Brain microvascular endothelial cell (primary cell): Measurements from ENCODE around the gene NPFFR2.
"Not testable (repeated sequence)": the region's sequence is repeated elsewhere in the genome, so short reads cannot be mapped to it uniquely, and the experiment has no call there.

Experiments
- DNase-seq: peaks from one replicate; pipeline ENCODE4 v3.0.0-alpha.2; 2020
- H3K27ac ChIP-seq: fragments of 250-450 bp; sonication (Bioruptor Pico); 2 replicates; pipeline ENCODE4 v1.5.1; 2020; ENCODE audit warnings: mild to moderate bottlenecking, moderate library complexity
- H3K27me3 ChIP-seq: fragments of 250-450 bp; sonication (Bioruptor Pico); replicated peaks from 2 replicates; pipeline ENCODE4 v1.5.1; 2020; ENCODE audit warnings: mild to moderate bottlenecking
- H3K36me3 ChIP-seq: fragments of 250-450 bp; sonication (Bioruptor Pico); replicated peaks from 2 replicates; pipeline ENCODE4 v1.5.1; 2020; ENCODE audit warnings: mild to moderate bottlenecking
- H3K4me3 ChIP-seq: 2 replicates; pipeline ENCODE4 v1.5.1; 2011; ENCODE audit warnings: low read depth, mild to moderate bottlenecking, control low read depth, low read length, moderate library complexity
- CTCF ChIP-seq: IDR thresholded peaks from 2 replicates; pipeline ENCODE4 v1.5.1; 2011; ENCODE audit warnings: low read depth, mild to moderate bottlenecking, moderate library complexity, low read length, control low read depth, inconsistent platforms; ENCODE audit errors: missing control alignments
- in situ Hi-C: cut with HindIII; loops from 2 replicates; pipeline ENCODE4 v1.10.0; 2017; ENCODE audit warnings: low sequenced_read_pairs, low pct_ligation_motif_present

Gene NPFFR2

GRCh38 chr4:72144241-72144640 is 112.4 kb downstream of the NPFFR2 start:
- no peaks in the 10 kb centered on the region for H3K36me3 ChIP-seq
- in situ Hi-C loops: no loop called here
- H3K4me3 ChIP-seq: no peak overlapping the region
- no peaks in the 10 kb centered on the region for H3K27me3 ChIP-seq
- no peak for TF ChIP-seq CTCF
- DNase-seq: no peak
- no peak overlapping the region for H3K27ac ChIP-seq

- no peak for TF ChIP-seq CTCF
- in situ Hi-C loops: no loop called here
- no peak overlapping the region for H3K4me3 ChIP-seq
Observed at GRCh38 chr4:72152731-72153130, 120.9 kb downstream of the NPFFR2 start.

GRCh38 chr4:72153634-72154033 is 121.8 kb downstream of the NPFFR2 start:
- in situ Hi-C loops, DNase-seq, H3K36me3 ChIP-seq, H3K4me3 ChIP-seq, H3K27me3 ChIP-seq, H3K27ac ChIP-seq: not testable (repeated sequence)

More at GRCh38 chr4:72152731-72153130, 120.9 kb downstream of the NPFFR2 start:
- Histone ChIP-seq H3K27me3 (no peaks in the 10 kb centered on the region), H3K27ac (no peak overlapping the region), H3K36me3 (no peaks in the 10 kb centered on the region)
- no peak for DNase-seq

GRCh38 chr4:72169285-72169684 is 137.5 kb downstream of the NPFFR2 start:
- H3K27ac ChIP-seq, H3K27me3 ChIP-seq, H3K36me3 ChIP-seq, in situ Hi-C loops, H3K4me3 ChIP-seq, DNase-seq: not testable (repeated sequence)

- Histone ChIP-seq H3K36me3 (no peaks in the 10 kb centered on the region), H3K27ac (no peak overlapping the region), H3K4me3 (no peak overlapping the region), H3K27me3 (no peaks in the 10 kb centered on the region)
- in situ Hi-C loops: no loop called here
- DNase-seq: no peak
- no peak for TF ChIP-seq CTCF
Observed at GRCh38 chr4:72169861-72170260, 138.1 kb downstream of the NPFFR2 start.

- no peaks in the 10 kb centered on the region for H3K27me3 ChIP-seq
- no peak overlapping the region for H3K4me3 ChIP-seq
- no peaks in the 10 kb centered on the region for H3K36me3 ChIP-seq
- no peak for TF ChIP-seq CTCF
- in situ Hi-C loops: no loop called here
- no peak overlapping the region for H3K27ac ChIP-seq
- no peak for DNase-seq
Observed at GRCh38 chr4:72171761-72172160, 140.0 kb downstream of the NPFFR2 start.

GRCh38 chr4:72179342-72179741 is 147.5 kb downstream of the NPFFR2 start:
- no peak for DNase-seq
- Histone ChIP-seq H3K4me3 (no peak overlapping the region), H3K27me3 (no peaks in the 10 kb centered on the region), H3K36me3 (no peaks in the 10 kb centered on the region), H3K27ac (no peak overlapping the region)
- TF ChIP-seq CTCF: no peak
- in situ Hi-C loops: no loop called here
